GM20431 (cell line): ENCODE data around the gene LDLRAP1.

Experiments used
- in situ Hi-C: fragments of 300-500 bp; cut with MseI, MboI; formaldehyde crosslinking; loops from one replicate; pipeline ENCODE4 v1.15.0; 2020; ENCODE audit warnings: low sequenced_read_pairs; ENCODE audit not compliant: unreplicated experiment

The LDLRAP1 gene

DNA sequence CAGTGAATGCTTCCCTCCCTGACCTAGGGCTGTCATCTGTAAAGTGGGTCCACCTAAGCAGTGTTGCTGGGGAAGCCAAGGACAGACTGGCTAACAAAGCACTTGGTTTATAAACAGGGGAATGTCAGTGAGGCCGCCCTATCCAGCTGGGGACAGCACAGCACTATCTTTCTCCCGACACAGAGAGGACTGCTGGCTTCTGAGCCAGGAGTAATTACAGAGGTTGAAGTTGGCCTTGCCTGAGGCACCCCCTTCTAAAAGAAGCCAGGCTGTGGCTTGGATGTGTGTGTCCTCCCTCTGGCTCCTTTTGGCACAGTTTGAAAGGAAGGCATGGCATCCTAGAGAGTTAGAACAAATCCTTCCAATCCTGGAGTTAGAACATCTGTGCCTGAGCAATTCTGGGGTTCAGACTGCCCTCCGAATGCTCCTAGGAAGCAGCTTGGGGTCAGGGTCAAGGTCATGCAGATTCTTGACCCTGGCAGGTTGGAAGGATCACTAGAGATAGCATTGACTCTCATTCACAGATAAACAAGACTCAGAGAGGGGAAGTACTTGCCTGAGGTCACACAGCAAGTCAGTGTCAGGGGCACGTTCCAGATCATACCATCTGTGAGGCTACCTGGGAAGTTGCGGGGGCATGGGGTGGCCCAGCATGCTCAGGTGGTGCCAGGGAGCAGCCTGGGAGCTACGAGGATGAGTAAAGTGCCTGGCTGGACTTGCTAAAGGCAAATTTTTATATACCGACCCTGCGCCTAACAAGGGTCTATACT, 1.3 kb upstream of the LDLRAP1 start:
- in situ Hi-C loops, result no loop called here

DNA sequence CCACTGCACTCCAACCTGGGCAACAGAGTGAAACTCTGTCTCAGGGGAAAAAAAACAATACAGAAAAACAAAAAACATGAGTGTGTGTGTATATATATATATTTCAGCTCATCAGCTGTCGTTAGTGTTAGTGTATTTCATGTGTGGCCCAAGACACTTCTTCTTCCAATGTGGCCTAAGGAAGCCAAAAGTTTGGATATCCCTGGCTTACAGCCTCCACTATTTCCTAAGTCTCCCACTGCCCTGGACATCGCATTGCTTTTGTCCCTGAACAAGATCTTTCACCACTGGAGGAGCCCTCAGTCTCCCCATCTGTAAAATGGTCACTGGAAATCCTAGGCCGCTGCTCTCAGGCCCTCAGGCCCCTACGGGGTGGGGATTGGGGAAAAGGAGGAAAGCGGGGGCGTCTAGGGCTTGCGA, 391 bp upstream of the LDLRAP1 start:
- in situ Hi-C loops, result no loop called here

- in situ Hi-C loops, result no loop called here
Observed at GRCh38 chr1:25544243-25544764, 898 bp downstream of the LDLRAP1 start.

DNA sequence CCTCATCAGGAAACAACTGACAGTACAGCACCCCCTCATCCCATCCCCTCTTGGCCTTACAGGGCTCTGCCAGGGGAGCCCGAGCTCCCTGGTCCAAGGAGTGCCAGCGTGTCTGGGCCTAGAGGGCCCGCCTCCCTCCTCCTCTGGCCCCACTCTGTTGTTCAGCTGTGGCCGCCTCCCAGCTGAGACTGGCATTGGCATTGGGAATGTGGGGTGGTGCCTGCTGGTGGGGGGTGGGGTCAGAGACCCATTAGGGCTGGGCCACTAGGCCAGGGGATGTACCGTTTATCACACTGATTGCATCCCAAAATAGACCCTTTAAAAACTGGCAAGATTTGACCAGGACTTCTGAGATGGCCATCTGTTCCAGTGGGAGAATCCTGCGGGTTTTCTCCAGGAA, 1.4 kb downstream of the LDLRAP1 start:
- in situ Hi-C loops, result no loop called here

- in situ Hi-C loops, result no loop called here
Observed at GRCh38 chr1:25545767-25546166, 2.4 kb downstream of the LDLRAP1 start.

DNA sequence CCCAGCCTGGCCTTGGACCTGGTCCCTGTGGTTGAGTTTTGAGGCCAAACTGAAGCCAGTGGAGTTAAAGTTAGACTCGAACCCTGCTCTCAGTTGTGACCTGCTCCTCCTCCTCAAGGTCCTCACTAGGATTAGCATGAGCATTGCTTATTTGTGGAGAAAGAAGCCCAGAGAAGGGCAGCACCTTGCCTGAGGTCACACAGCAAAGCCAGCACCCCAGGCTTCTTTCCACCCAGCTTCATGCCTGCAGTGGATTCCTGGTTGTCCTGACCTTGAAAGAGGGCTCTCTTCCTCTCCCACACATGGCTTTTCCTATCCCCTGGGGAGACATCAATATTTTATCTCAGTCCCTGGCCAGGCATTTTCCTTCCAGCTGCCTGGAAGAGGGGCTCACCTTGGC, 2.8 kb downstream of the LDLRAP1 start:
- in situ Hi-C loops, result no loop called here

- in situ Hi-C loops, result no loop called here
Observed at GRCh38 chr1:25548601-25549000, 5.2 kb downstream of the LDLRAP1 start.

GRCh38 chr1:25549273-25550154, 6.1 kb downstream of the LDLRAP1 start:
- in situ Hi-C loops, result no loop called here

DNA sequence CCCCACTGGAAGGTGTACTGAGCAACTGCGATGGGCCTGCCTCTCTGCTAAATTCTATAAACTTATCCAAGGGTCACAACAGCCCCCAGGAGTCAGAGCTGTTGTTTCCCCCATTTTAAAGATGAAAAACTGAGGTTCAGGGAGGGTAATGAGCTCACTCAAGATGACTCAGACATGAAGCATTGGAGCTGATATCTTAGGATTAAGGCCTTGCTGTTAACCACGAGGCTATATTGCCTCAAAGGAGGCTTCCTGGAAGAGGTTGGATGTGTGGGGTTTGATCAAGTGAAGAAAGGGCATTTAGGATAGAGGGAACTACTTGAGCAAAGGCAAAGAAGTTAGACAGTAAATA, 6.7 kb downstream of the LDLRAP1 start:
- in situ Hi-C loops, result no loop called here

- in situ Hi-C loops, result no loop called here
Observed at GRCh38 chr1:25550683-25551310, 7.4 kb downstream of the LDLRAP1 start.

- in situ Hi-C loops, result no loop called here
Observed at GRCh38 chr1:25553749-25554429, 10.5 kb downstream of the LDLRAP1 start.

DNA sequence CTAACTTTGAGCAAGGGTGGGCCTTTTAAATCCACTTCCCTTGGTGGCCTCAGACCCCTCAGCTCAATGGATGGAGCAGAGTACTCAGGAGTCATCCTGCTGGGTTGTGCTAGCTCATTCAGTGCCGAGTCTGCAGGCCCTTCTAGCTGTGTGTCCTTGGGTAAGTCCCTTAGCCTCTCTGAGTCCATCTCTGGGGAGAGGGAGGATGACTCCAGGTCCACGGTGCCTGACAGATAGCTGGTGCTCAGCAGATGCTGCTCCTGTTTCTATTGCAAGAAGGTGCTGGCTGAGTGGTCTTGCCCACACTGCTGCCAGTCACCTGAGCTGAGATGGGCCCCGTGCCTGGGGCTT, 11.0 kb downstream of the LDLRAP1 start:
- in situ Hi-C loops, result no loop called here

DNA sequence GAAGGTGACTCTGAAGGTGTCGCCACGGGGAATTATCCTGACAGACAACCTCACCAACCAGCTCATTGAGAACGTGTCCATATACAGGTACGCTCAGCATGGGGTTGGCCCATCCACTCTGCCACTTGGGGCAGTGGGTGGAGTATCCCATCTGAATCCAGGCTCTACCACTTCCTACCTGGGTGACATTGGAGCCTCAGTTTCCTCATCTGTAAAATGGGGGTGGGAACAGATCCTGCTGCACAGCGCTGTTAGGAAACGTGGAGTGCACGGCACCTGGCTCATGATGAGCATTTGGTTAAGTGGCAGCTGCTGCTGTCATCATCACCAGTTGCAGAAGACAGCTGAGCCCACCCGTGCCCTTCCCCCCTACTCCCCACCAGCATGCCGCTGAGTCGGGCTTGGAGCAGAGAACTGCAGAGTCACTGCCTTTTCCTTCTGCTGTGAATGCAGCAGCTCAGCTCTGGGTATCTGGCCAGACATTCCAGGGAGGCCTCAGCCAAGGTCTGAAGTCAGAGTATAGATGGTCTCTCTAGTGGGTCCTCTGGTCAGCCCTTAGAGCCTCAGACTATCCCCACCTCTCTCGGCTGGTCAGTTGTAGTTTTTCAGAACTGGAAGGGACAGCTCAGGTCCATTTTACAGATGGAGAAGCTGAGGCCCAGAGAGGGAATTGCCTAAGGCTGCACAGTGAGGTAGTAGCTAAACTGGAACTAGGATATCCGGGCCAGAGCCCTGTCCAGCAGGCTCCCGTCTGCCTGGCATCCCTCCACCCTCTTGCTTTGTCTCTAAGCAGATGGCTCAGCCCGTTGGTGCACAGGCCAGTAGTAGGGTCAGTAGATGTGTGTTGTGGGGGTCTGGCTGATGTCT, 11.7 kb downstream of the LDLRAP1 start:
- in situ Hi-C loops, result no loop called here

GRCh38 chr1:25555753-25556092, 12.3 kb downstream of the LDLRAP1 start:
- in situ Hi-C loops, result no loop called here

DNA sequence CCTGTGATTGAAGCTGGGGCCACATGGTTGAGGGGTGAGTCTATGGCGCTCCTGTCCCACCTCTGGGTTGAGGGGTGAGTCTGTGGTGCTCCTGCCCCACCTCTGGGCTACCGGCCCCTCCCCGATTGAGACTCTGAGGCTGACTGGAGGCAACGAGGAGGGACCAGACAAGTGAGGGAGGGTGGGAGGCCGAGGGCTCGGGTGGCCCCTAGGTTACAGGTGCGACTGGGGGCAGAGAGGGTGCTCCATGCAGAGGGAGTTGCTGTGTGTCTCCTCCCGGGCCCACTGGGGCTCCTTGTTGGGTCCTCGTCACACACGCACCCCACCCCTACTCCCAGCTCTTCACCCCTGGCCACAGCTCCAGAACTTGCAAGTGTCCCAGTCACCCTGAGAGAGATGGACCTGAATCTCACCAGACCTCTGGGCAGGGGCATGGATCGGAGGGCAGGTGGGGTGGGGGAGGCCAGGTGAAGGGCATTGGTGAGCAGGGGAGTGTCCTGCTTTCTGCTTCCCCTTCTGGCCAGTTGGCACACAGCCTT, 12.8 kb downstream of the LDLRAP1 start:
- in situ Hi-C loops, result no loop called here

DNA sequence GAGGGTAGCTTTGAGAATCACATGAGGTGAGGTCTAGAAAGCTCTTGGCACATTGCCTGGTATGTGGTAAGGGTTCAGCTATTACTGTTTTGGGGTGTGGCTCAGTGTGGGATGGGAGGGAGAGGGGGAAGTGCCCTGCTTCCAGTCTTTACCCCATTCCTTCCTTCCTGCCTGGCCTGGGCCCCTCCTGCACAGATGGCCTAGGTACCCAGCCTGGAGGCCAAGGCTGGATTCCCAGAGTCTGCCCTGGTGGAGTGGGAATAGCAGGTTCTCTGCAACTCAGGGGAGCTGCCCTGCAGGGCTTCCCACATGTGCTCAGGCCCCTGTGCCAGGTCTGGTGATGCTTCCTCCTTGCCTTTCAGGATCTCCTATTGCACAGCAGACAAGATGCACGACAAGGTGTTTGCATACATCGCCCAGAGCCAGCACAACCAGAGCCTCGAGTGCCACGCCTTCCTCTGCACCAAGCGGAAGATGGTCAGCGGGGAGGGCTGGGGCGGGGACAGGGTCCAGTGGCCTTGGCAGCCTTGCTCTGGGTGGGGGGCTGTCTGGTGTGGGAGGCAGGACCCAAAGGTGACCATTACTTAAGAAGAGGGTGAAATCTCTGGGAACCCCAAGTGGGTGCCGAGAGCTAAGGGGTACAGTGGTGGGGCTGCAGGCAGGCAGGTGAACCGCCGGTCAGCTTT, 13.5 kb downstream of the LDLRAP1 start:
- in situ Hi-C loops, result no loop called here

DNA sequence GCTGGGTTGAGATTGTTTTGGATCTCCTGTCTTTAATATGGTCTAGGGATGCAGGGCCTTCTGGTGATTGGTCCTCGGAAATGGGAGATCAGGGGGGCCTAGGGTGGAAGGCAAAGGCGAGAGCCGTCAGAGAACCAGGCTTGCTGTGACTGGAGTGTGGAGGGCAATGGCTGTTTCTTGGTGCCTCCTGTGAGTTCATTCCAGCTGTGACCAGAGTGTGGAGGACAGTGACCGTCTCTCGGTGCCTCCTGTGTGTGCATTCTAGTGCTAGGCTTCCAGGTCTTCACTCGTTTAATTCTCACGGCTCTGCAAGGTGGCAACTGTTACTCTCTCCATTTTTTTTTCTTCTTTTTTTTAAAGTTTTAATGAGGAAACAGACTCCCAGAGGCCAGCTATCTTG, 14.1 kb downstream of the LDLRAP1 start:
- in situ Hi-C loops, result no loop called here

DNA sequence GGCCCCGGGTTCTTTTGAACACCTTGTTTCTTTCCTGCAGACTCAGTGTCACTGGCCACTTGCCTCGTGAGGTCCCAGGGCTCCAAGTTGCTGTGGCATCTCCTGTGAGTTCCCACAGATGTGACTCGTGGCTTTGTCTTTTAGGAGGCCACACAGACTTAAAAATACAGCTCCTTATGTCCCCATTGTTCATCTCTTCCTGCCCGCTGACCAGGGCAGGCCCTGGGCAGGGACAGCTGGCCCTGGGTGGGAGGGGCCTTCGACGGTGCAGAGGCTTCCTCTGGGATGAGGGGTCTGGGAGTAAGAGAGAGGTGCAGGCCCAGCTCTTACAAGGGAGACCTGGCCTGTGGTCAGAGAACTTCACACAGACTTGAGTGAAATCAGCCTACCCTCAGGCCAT, 15.6 kb downstream of the LDLRAP1 start:
- in situ Hi-C loops, result no loop called here

GRCh38 chr1:25560001-25560400, 16.6 kb downstream of the LDLRAP1 start:
- in situ Hi-C loops, result no loop called here
